ENCODE measurements around the gene CADM1.

CADM1 gene

GRCh38 chr11:115446214-115446613 is 58.0 kb downstream of the CADM1 start:
- DNase-seq (ENCODE audit: low read depth in 2 of 2): no peak

- DNase-seq (ENCODE audit: low read depth in 2 of 2): no peak
Observed at GRCh38 chr11:115444542-115444941, 59.7 kb downstream of the CADM1 start.

GRCh38 chr11:115439969-115440540 is 64.2 kb downstream of the CADM1 start:
- no peak for DNase-seq (ENCODE audit: low read depth in 2 of 2)

GRCh38 chr11:115439385-115439784 is 64.8 kb downstream of the CADM1 start:
- no peak for DNase-seq (ENCODE audit: low read depth in 2 of 2)

- DNase-seq (ENCODE audit: low read depth in 2 of 2): no peak
Observed at GRCh38 chr11:115437902-115438575, 66.2 kb downstream of the CADM1 start.

GRCh38 chr11:115430345-115430744 is 73.9 kb downstream of the CADM1 start:
- no peak for DNase-seq (ENCODE audit: low read depth in 2 of 2)

- DNase-seq (ENCODE audit: low read depth in 2 of 2): no peak
Observed at GRCh38 chr11:115428306-115428705, 75.9 kb downstream of the CADM1 start.

- no peak for DNase-seq (ENCODE audit: low read depth in 2 of 2)
Observed at GRCh38 chr11:115425816-115426215, 78.4 kb downstream of the CADM1 start.

GRCh38 chr11:115425250-115425649 is 79.0 kb downstream of the CADM1 start:
- DNase-seq (ENCODE audit: low read depth in 2 of 2): no peak

GRCh38 chr11:115423728-115424459 is 80.3 kb downstream of the CADM1 start:
- DNase-seq (ENCODE audit: low read depth in 2 of 2): no peak

- no peak for DNase-seq (ENCODE audit: low read depth in 2 of 2)
Observed at GRCh38 chr11:115421992-115422689, 82.1 kb downstream of the CADM1 start.

- DNase-seq (ENCODE audit: low read depth in 2 of 2): no peak
Observed at GRCh38 chr11:115421352-115421991, 82.7 kb downstream of the CADM1 start.

- DNase-seq (ENCODE audit: low read depth in 2 of 2): no peak
Observed at GRCh38 chr11:115420505-115420904, 83.7 kb downstream of the CADM1 start.

GRCh38 chr11:115418626-115419025 is 85.6 kb downstream of the CADM1 start:
- no peak for DNase-seq (ENCODE audit: low read depth in 2 of 2)

GRCh38 chr11:115418081-115418480 is 86.1 kb downstream of the CADM1 start:
- DNase-seq (ENCODE audit: low read depth in 2 of 2): no peak

- DNase-seq (ENCODE audit: low read depth in 2 of 2): no peak
Observed at GRCh38 chr11:115411120-115411519, 93.1 kb downstream of the CADM1 start.

GRCh38 chr11:115409691-115410220 is 94.5 kb downstream of the CADM1 start:
- no peak for DNase-seq (ENCODE audit: low read depth in 2 of 2)

GRCh38 chr11:115409116-115409670 is 95.0 kb downstream of the CADM1 start:
- no peak for DNase-seq (ENCODE audit: low read depth in 2 of 2)

GRCh38 chr11:115408036-115408921 is 95.9 kb downstream of the CADM1 start:
- no peak for DNase-seq (ENCODE audit: low read depth in 2 of 2)

- DNase-seq (ENCODE audit: low read depth in 2 of 2): no peak
Observed at GRCh38 chr11:115407496-115407895, 96.7 kb downstream of the CADM1 start.

Measured in stimulated activated CD8-positive, alpha-beta memory T cell treated with anti-CD3 and anti-CD28 coated beads, Interleukin-2, amount 100 ng/mL, for 1 hour (primary cell).